ENCODE results near the gene SPAG8.

SPAG8 gene

GRCh38 chr9:35763181-35763580 is 48.9 kb downstream of the SPAG8 start:
- TF ChIP-seq POLR2A (IDR thresholded peaks at IDR 0.05; ENCODE audit: low read length) (no peak), GATA1 (IDR thresholded peaks at IDR 0.05; ENCODE audit: low read depth, low read length) (no peak)
- DNase-seq: no peak

GRCh38 chr9:35760651-35761050 is 51.4 kb downstream of the SPAG8 start:
- no peak for DNase-seq
- TF ChIP-seq GATA1 (IDR thresholded peaks at IDR 0.05; ENCODE audit: low read depth, low read length): no peak
- no peak for TF ChIP-seq POLR2A (IDR thresholded peaks at IDR 0.05; ENCODE audit: low read length)

GRCh38 chr9:35759795-35760194 is 52.3 kb downstream of the SPAG8 start:
- DNase-seq: no peak
- TF ChIP-seq POLR2A (IDR thresholded peaks at IDR 0.05; ENCODE audit: low read length) (no peak), GATA1 (IDR thresholded peaks at IDR 0.05; ENCODE audit: low read depth, low read length) (no peak)

All from erythroblast (primary cell).